Loucy (cell line): ENCODE data around the gene ZNF292.

Source experiments
- CTCF ChIP-seq: fragments of 200-600 bp; sonication (generic); conservative IDR thresholded peaks from 2 replicates; pipeline ENCODE4 v1.5.1; 2014; ENCODE audit warnings: mild to moderate bottlenecking, antibody characterized with exemption, low read length
- EZH2phosphoT487 ChIP-seq: fragments of 200-600 bp; IDR thresholded peaks from 2 replicates; pipeline ENCODE4 v1.6.1; 2018; ENCODE audit warnings: antibody characterized with exemption, mild to moderate bottlenecking, moderate library complexity, borderline replicate concordance

- TF ChIP-seq CTCF: no peak
- TF ChIP-seq EZH2phosphoT487: no peak
Observed at GRCh38 chr6:87197547-87197946, 42.2 kb downstream of the ZNF292 start.
